Adrenal gland (tissue), 12 donors: ENCODE measurements around the gene UBE2E2. TPM values are rescaled to one million over a fixed set of nuclear protein-coding genes. Genes with fewer than 3 reads are reported as not detected.

Experiments
- DNase-seq, 7 donors: peaks; one replicate each; pipeline ENCODE4 v3.0.0-alpha.2; 2019 to 2020
- H3K27ac ChIP-seq, 5 donors: fragments of 200-600 bp; sonication (generic) in 4 of 5; 1 replicate in 3 of 5; 2 replicates in 2 of 5; pipeline versions ENCODE4 v1.5.1 to v1.8.0; 2016 to 2020; ENCODE audit warnings: mild to moderate bottlenecking in 1 of 5
- H3K27me3 ChIP-seq: fragments of 200-600 bp; 2 replicates; pipeline ENCODE4 v1.8.0; 2021
- H3K36me3 ChIP-seq, 2 donors: fragments of 200-600 bp; replicated peaks in 1 of 2; 1 replicate in 1 of 2; 2 replicates in 1 of 2; pipeline versions ENCODE4 v1.5.1 to v1.8.0; 2018 to 2022
- H3K4me1 ChIP-seq, 2 donors: fragments of 200-600 bp; replicated peaks in 1 of 2; 1 replicate in 1 of 2; 2 replicates in 1 of 2; pipeline versions ENCODE4 v1.5.1 to v1.8.0; 2018 to 2021
- H3K4me3 ChIP-seq, 4 donors: fragments of 200-600 bp; sonication (generic) in 3 of 4; one replicate each; pipeline ENCODE4 v1.5.1; 2016 to 2018
- H3K9me3 ChIP-seq, 3 donors: fragments of 200-600 bp; sonication (generic) in 1 of 3; replicated peaks in 1 of 3; 1 replicate in 2 of 3; 2 replicates in 1 of 3; pipeline versions ENCODE4 v1.5.1 to v1.8.0; 2016 to 2021
- CTCF ChIP-seq, 6 experiments: fragments of 450-650 bp in 4 of 6; fragments of 200-600 bp in 2 of 6; sonication (generic) in 1 of 6; IDR thresholded peaks; 1 replicate in 5 of 6; 2 replicates in 1 of 6; pipeline versions ENCODE4 v1.5.1 to v1.8.0; 2016 to 2021; ENCODE audit warnings: antibody characterized with exemption in 6 of 6, mild to moderate bottlenecking in 2 of 6, moderate library complexity in 1 of 6
- POLR2A ChIP-seq, 2 donors: fragments of 450-650 bp; IDR thresholded peaks; one replicate each; pipeline ENCODE4 v1.6.1; 2017; ENCODE audit warnings: antibody characterized with exemption in 2 of 2, mild to moderate bottlenecking in 2 of 2, moderate library complexity in 1 of 2
- WGBS, 4 donors: extraction: QIAGEN DNeasy Blood & Tissue Kit in 2 of 4; methylation state at CpG; one replicate each; pipeline versions ENCODE4 v1.1.5 to v1.1.7; 2013 to 2017; 5-methylcytosine and 5-hydroxymethylcytosine counted together
- intact Hi-C, 2 donors: fragments of 100-400 bp; cut with DNase I; formaldehyde crosslinking; loops; one replicate each; pipeline versions ENCODE4 v1.14.1 to v1.15.0; 2022 to 2023
- polyA plus RNA-seq, 3 donors: library from polyadenylated mRNA; stranded (reverse); fragments of 200-250 nt in 2 of 3; fragments of 350-450 nt in 1 of 3; fragmentation: Illumina TruSeq in 1 of 3; extraction: RNeasy Lipid Tissue Mini Kit (QIAGEN cat#74804) in 1 of 3; gene quantifications; one replicate each; pipeline ENCODE4 v1.2.3, GENCODE V29; 2013 to 2014
- total RNA-seq, 9 donors: library from RNA; depleted of rRNA in 4 of 9; stranded (reverse); fragments of >200 nt in 4 of 9; fragments of 120-200 nt in 1 of 9; fragmentation: NEBNext Ultra II Directional in 1 of 9; extraction: Animal tissue kit (Norgen Biotek cat#: 25700) in 1 of 9; gene quantifications; one replicate each; pipeline versions ENCODE4 v1.1.0 to v1.2.4, GENCODE V29; 2013 to 2023
- donor health status: healthy with polysubstance abuse.
- donor health status: Bipolar disorder and iron deficiency.
- donor health status: DM: yes; HTN: yes; CAD: no.
- donor health status: DM: no; HTN: no; CAD: no.
- donor health status: DM: no; HTN: no; CAD: no.
- donor health status: DM: yes; HTN: yes; CAD: no.

The UBE2E2 gene
- total and polyA plus RNA-seq, 12 donors = 9.3 to 29.6 (median 20.7) TPM

DNA sequence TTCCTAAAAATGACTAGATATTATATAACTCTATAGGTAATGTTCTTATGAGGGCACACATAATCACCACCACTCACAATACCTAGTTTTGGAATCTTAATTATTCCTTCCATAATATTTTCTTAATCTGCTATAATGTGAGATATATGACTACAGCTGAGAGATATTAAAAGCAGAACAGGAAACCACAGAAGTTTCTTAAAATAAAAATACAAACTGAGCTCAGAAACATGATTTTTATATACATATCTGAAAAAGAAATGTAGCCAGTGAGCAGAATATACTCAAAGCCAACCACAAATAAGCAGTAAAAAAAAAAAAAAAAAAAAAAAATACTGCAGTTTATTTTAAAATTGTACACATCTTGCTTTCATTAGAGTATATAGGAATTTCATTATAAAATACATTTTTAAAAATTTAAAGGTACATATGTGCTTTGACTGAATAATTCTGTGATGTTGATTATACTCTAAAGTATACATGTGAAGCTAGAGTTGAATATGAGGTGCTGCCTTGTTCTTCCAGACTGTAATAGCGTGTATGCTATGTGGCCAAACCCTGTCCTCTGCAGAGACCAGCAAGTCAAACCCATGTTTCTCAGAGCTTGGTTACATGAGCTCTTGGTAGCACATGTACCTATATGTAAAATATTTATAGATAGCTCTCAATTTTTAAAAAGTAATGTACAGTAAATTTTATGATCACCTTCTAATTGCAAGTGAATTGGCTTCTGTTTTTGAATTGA, 175.0 kb downstream of the UBE2E2 start:
- no peak for DNase-seq
- TF ChIP-seq CTCF (IDR thresholded peaks at IDR 0.05) (no peak), POLR2A (IDR thresholded peaks at IDR 0.05) (no peak)
- H3K27ac ChIP-seq = no peak overlapping the region
- intact Hi-C loops = no loop called here
- H3K4me3 ChIP-seq = no peak overlapping the region
- H3K9me3 ChIP-seq = no peaks in the 10 kb centered on the region
- 81 to 96% (median 94%) methylated on average over 1 of the region's 1 CpG for WGBS, 4 donors
- no peaks in the 10 kb centered on the region for H3K27me3 ChIP-seq
- no peaks in the 10 kb centered on the region for H3K4me1 ChIP-seq
- H3K36me3 ChIP-seq = no peaks in the 10 kb centered on the region

DNA sequence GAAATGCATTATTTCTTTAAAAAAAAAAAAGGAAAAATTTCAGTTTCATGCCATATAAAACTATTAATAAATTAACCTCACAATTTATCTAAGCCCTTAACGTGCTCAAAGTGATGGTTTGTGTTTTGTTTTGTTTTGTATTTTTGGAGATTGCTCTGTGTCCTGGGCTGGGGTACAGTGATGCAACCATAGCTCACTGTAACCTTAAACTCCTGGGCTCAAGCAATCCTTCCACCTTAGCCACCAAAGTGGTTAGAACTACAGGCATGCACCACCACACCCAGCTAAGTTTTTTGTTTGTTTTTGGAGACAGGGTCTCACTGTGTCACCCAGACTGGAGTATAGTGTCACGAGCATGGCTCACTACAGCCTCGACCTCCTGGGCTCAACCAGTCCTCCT, 180.7 kb downstream of the UBE2E2 start:
- no peaks in the 10 kb centered on the region for H3K4me1 ChIP-seq
- no peaks in the 10 kb centered on the region for H3K27me3 ChIP-seq
- WGBS, 4 donors = 78 to 82% (median 80%) methylated on average over 3 of the region's 3 CpGs
- H3K27ac ChIP-seq = no peak overlapping the region
- no peak overlapping the region for H3K4me3 ChIP-seq
- no peaks in the 10 kb centered on the region for H3K36me3 ChIP-seq
- TF ChIP-seq POLR2A (IDR thresholded peaks at IDR 0.05) (no peak), CTCF (IDR thresholded peaks at IDR 0.05) (no peak)
- no peaks in the 10 kb centered on the region for H3K9me3 ChIP-seq
- no peak for DNase-seq
- intact Hi-C loops = no loop called here

GRCh38 chr3:23385327-23385726, 182.2 kb downstream of the UBE2E2 start:
- Histone ChIP-seq H3K9me3 (no peaks in the 10 kb centered on the region), H3K27ac (no peak overlapping the region), H3K36me3 (no peaks in the 10 kb centered on the region), H3K4me3 (no peak overlapping the region), H3K4me1 (no peaks in the 10 kb centered on the region), H3K27me3 (no peaks in the 10 kb centered on the region)
- TF ChIP-seq CTCF (IDR thresholded peaks at IDR 0.05) (no peak), POLR2A (IDR thresholded peaks at IDR 0.05) (no peak)
- 10 to 49% (median 34%) methylated on average over 1 of the region's 1 CpG for WGBS, 4 donors
- intact Hi-C loops = no loop called here
- DNase-seq = no peak

- H3K36me3 ChIP-seq = no peaks in the 10 kb centered on the region
- 63 to 68% (median 65%) methylated on average over 3 of the region's 3 CpGs for WGBS, 4 donors
Measured at GRCh38 chr3:23387286-23387918, 184.3 kb downstream of the UBE2E2 start.

More at GRCh38 chr3:23387286-23387918, 184.3 kb downstream of the UBE2E2 start:
- Histone ChIP-seq H3K27ac (no peak overlapping the region), H3K4me3 (no peak overlapping the region), H3K9me3 (no peaks in the 10 kb centered on the region), H3K4me1 (no peaks in the 10 kb centered on the region), H3K27me3 (no peaks in the 10 kb centered on the region)
- DNase-seq = no peak
- intact Hi-C loops = no loop called here
- no peak for TF ChIP-seq CTCF (IDR thresholded peaks at IDR 0.05)
- no peak for TF ChIP-seq POLR2A (IDR thresholded peaks at IDR 0.05)
